CD4-positive, alpha-beta T cell (primary cell): ENCODE results near the gene PRG2. TPM values are rescaled to one million over a fixed set of nuclear protein-coding genes. Genes with fewer than 3 reads are reported as not detected.

Experiments
- ATAC-seq: fragments of 200-7000 bp; cut with Tn5 transposase; one replicate; pipeline ENCODE4 v1.10.0; 2022; ENCODE audit warnings: mild to moderate bottlenecking; ENCODE audit not compliant: poor library complexity
- CTCF ChIA-PET: fragments of 350-600 bp; sonication (Branson Sonifier 250); formaldehyde crosslinking; loops from one replicate; lab custom pipeline; 2021; ENCODE audit warnings: antibody characterized with exemption, inconsistent platforms; lab: Charles Lee
- POLR2A ChIA-PET: fragments of 350-600 bp; sonication (Branson Sonifier 250); formaldehyde crosslinking; loops from one replicate; lab custom pipeline; 2021; ENCODE audit warnings: antibody characterized with exemption, inconsistent platforms; lab: Charles Lee
- DNase-seq, 14 experiments: peaks; one replicate each; pipeline ENCODE4 v3.0.0-alpha.2; 2013 to 2020; ENCODE audit warnings: mixed read lengths in 2 of 14
- H3K27ac ChIP-seq, 2 donors: one replicate each; pipeline versions ENCODE4 v1.5.1 to v1.7.0; 2013; ENCODE audit warnings: low read length in 2 of 2, low read depth in 1 of 2, mild to moderate bottlenecking in 1 of 2
- H3K27me3 ChIP-seq, 2 experiments: 1 replicate in 1 of 2; 2 replicates in 1 of 2; pipeline versions ENCODE4 v1.6.1 to v1.7.0; 2013; ENCODE audit warnings: low read length in 2 of 2, control low read depth in 1 of 2, mild to moderate bottlenecking in 1 of 2, moderate library complexity in 1 of 2; ENCODE audit not compliant: insufficient read depth in 2 of 2, control insufficient read depth in 1 of 2
- H3K36me3 ChIP-seq: one replicate; pipeline ENCODE4 v1.6.1; 2013; ENCODE audit warnings: low read length, control low read depth; ENCODE audit not compliant: insufficient read depth
- H3K4me1 ChIP-seq: one replicate; pipeline ENCODE4 v1.6.1; 2013; ENCODE audit warnings: low read length, control low read depth; ENCODE audit not compliant: insufficient read depth
- H3K4me3 ChIP-seq: one replicate; pipeline ENCODE4 v1.5.1; 2013; ENCODE audit warnings: mild to moderate bottlenecking, low read length, moderate library complexity
- H3K9me3 ChIP-seq, 2 experiments: 1 replicate in 1 of 2; 2 replicates in 1 of 2; pipeline versions ENCODE4 v1.6.1 to v1.7.0; 2013; ENCODE audit warnings: low read length in 2 of 2, mild to moderate bottlenecking in 2 of 2, control low read depth in 1 of 2, moderate library complexity in 1 of 2; ENCODE audit not compliant: control insufficient read depth in 1 of 2, insufficient read depth in 1 of 2
- H3K27ac Mint-ChIP-seq: one replicate; pipeline ENCODE4 v1.8.0; 2020; ENCODE audit warnings: mixed read lengths
- H3K27me3 Mint-ChIP-seq: one replicate; pipeline ENCODE4 v1.8.0; 2021; ENCODE audit warnings: mixed read lengths
- H3K36me3 Mint-ChIP-seq: one replicate; pipeline ENCODE4 v1.8.0; 2021; ENCODE audit warnings: low read depth, mixed read lengths
- H3K4me1 Mint-ChIP-seq: one replicate; pipeline ENCODE4 v1.8.0; 2021; ENCODE audit warnings: low read depth, mixed read lengths
- H3K4me3 Mint-ChIP-seq: one replicate; pipeline ENCODE4 v1.8.0; 2020; ENCODE audit warnings: mild to moderate bottlenecking, mixed read lengths
- H3K9me3 Mint-ChIP-seq: one replicate; pipeline ENCODE4 v1.8.0; 2020; ENCODE audit warnings: mixed read lengths
- intact Hi-C, 2 experiments: fragments of 100-400 bp; cut with DNase I in 1 of 2; cut with micrococcal nuclease in 1 of 2; formaldehyde crosslinking; loops; one replicate each; pipeline versions ENCODE4 v1.15.1 to v1.9.0; 2023 to 2025; cut with DNase I, micrococcal nuclease
- total RNA-seq, 174 experiments: library from RNA in 2 of 174; stranded (reverse) in 2 of 174; gene quantifications; one replicate each; pipeline ENCODE4 v1.2.3 and lab custom pipeline; 2021 to 2026
- TF ChIP-seq, protein P1 (sequence below): fragments of 200-600 bp; IDR thresholded peaks from one replicate; pipeline ENCODE4 v1.8.0; 2022; ENCODE audit warnings: antibody characterized with exemption, mild to moderate bottlenecking

Gene PRG2
- total RNA-seq, 2 experiments from 2014 or later: 0.53 to 1.1 TPM

DNA sequence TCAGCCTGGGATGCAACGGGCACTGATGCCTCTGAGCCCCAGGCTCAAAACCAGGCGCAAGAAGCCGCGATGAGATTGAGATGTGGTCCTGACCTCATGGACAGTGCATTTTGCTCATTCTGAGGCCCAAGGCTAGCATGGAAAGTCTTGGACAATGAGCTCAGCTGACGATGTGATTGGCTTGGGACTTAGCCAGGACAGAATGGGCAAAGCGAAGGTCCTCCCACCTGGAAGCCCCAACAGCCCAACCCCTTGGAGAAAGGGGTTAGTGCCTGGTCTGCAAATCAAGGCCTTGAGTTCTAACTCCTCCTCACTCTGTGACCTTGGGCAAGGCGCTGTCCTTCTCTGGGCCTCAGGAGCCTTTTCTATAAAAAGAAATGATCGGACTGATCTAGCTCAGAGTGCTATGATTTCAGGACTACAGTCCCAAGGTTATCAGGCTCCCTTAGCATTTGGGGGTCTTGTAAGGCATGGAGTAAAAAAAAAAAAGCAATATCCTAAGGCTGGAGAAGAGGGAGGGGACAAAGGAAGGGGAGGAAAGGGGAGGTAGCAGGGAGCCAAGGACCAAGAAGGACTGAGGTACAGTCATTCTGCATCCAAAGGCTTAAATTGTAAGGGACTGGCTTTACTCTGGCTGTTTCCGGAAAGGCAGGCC is 33.8 kb upstream of the PRG2 start:
- TF ChIP-seq, protein P1, sequence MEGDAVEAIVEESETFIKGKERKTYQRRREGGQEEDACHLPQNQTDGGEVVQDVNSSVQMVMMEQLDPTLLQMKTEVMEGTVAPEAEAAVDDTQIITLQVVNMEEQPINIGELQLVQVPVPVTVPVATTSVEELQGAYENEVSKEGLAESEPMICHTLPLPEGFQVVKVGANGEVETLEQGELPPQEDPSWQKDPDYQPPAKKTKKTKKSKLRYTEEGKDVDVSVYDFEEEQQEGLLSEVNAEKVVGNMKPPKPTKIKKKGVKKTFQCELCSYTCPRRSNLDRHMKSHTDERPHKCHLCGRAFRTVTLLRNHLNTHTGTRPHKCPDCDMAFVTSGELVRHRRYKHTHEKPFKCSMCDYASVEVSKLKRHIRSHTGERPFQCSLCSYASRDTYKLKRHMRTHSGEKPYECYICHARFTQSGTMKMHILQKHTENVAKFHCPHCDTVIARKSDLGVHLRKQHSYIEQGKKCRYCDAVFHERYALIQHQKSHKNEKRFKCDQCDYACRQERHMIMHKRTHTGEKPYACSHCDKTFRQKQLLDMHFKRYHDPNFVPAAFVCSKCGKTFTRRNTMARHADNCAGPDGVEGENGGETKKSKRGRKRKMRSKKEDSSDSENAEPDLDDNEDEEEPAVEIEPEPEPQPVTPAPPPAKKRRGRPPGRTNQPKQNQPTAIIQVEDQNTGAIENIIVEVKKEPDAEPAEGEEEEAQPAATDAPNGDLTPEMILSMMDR: no peak
- peaks cover 56% of the 10 kb centered on the region for H3K4me1 Mint-ChIP-seq
- peak overlapping the region; percentile 89 for H3K27ac Mint-ChIP-seq
- no peak for DNase-seq
- no peaks in the 10 kb centered on the region for H3K9me3 Mint-ChIP-seq
- POLR2A ChIA-PET: interaction anchor here (0.6 to 0.8 kb wide), 2 partner anchors 107 to 365 kb away, joined by 3 read pairs; no protein-coding TSS in a partner anchor
- Histone ChIP-seq H3K9me3 (no peaks in the 10 kb centered on the region), H3K27ac (peak overlapping the region; percentile 64 to 80), H3K4me1 (peaks cover 39% of the 10 kb centered on the region), H3K27me3 (no peaks in the 10 kb centered on the region), H3K36me3 (peaks cover 14% of the 10 kb centered on the region), H3K4me3 (peak overlapping the region; percentile 61)
- ATAC-seq: no peak
- H3K36me3 Mint-ChIP-seq: peaks cover 48% of the 10 kb centered on the region
- intact Hi-C loops: loop anchor here (2.0 to 5.0 kb wide), 2 partner anchors 35 to 87 kb away; partner anchors contain the start of genes P2RX3 (in 1 of the 2) and SSRP1 (in 1 of the 2)
- no peaks in the 10 kb centered on the region for H3K27me3 Mint-ChIP-seq
- CTCF ChIA-PET: interaction anchor here (0.7 to 2.3 kb wide), 2 partner anchors 34 to 87 kb away, joined by 3 to 15 read pairs; no protein-coding TSS in a partner anchor
- H3K4me3 Mint-ChIP-seq: peak overlapping the region; percentile 87

DNA sequence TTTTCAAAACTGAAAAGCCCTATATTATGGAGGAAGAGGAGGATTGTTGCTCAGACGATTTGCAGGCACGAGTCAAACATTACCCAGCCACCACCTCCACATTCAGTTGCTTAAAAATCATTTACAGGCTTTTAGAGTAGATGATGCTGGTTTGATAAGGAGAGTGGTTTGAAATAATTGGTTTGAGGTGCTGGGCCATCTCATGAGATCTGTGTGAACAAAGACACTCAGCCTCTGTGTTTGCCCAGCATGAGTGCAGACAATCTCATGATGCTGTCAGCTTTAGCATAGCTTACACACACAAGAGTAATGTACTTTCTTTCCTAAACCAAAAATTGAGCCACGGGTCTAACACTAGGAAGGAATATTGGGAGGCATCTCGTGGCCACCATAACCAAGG is 32.2 kb upstream of the PRG2 start:
- peaks cover 39% of the 10 kb centered on the region for H3K4me1 ChIP-seq
- intact Hi-C loops: loop anchor here in 1 of 2 experiments (5.0 kb wide), 1 partner anchor 85 kb away; the partner anchor contains the start of genes P2RX3 and SSRP1
- H3K4me3 ChIP-seq: no peak overlapping the region
- Mint-ChIP-seq H3K4me3 (no peak overlapping the region), H3K27ac (peak overlapping the region; percentile 76), H3K27me3 (no peaks in the 10 kb centered on the region), H3K4me1 (peaks cover 53% of the 10 kb centered on the region), H3K9me3 (no peaks in the 10 kb centered on the region), H3K36me3 (peaks cover 60% of the 10 kb centered on the region)
- no peak overlapping the region for H3K27ac ChIP-seq
- ATAC-seq: no peak
- H3K27me3 ChIP-seq: no peaks in the 10 kb centered on the region
- ChIA-PET CTCF (interaction anchor here (0.7 kb wide), 1 partner anchor 36 kb away, joined by 3 read pairs; no protein-coding TSS in a partner anchor), POLR2A (no interaction called here)
- H3K36me3 ChIP-seq: peaks cover 22% of the 10 kb centered on the region
- no peak for DNase-seq
- TF ChIP-seq, protein P1: no peak
- H3K9me3 ChIP-seq: no peaks in the 10 kb centered on the region

DNA sequence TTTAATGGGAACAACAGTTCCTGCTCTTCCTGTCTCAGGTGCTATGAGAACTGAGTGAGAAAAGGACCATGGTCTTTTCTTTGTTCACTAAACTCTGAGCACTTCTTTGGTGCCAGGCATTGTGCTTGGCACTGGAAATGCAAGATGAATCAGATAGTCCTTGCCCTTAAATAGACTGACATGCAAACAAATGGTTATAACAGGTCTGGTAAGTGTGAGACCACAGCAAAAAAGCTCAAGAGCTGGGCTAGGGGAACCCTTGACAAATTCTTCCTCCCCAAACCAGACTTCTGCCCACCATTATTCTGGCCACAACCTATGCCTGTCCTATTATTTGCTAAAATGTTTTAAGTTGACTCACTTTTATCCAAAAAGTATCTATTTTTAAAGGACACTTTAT is 31.4 kb upstream of the PRG2 start:
- H3K4me3 Mint-ChIP-seq: no peak overlapping the region
- ATAC-seq: no peak
- TF ChIP-seq, protein P1: no peak

More for the DNA sequence above, 31.4 kb upstream of the PRG2 start:
- intact Hi-C loops: loop anchor here in 1 of 2 experiments (5.0 kb wide), 1 partner anchor 85 kb away; the partner anchor contains the start of genes P2RX3 and SSRP1
- Mint-ChIP-seq H3K27me3 (no peaks in the 10 kb centered on the region), H3K4me1 (peaks cover 45% of the 10 kb centered on the region), H3K9me3 (no peaks in the 10 kb centered on the region), H3K36me3 (peaks cover 69% of the 10 kb centered on the region), H3K27ac (peak overlapping the region; percentile 76)
- DNase-seq: peak in 1 of 14 experiments; percentile 17
- ChIA-PET CTCF (no interaction called here), POLR2A (no interaction called here)
- H3K4me1 ChIP-seq: peaks cover 32% of the 10 kb centered on the region
- H3K27me3 ChIP-seq: no peaks in the 10 kb centered on the region
- peaks cover 30% of the 10 kb centered on the region for H3K36me3 ChIP-seq
- no peak overlapping the region for H3K27ac ChIP-seq
- no peaks in the 10 kb centered on the region for H3K9me3 ChIP-seq
- no peak overlapping the region for H3K4me3 ChIP-seq
